ENCODE measurements around the gene SNX18.
"Not testable (repeated sequence)": the region's sequence is repeated elsewhere in the genome, so short reads cannot be mapped to it uniquely, and the experiment has no call there.

SNX18 gene

DNA sequence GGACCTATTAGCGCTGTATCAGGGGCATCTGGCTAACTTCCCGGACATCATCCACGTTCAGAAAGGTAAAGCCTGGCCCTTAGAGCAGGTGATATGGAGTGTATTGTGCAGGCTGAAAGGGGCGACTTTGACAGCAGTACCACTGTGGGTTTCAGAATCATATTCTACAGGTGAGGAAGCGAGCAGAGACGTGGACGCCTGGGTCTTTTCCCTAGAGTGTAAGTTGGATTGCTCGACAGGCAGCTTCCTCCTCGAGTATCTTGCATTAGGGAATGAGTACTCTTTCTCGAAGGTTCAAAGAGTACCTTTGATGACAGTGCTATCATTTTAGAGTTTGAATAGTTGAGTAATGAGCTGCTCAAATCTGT is 1.9 kb downstream of the SNX18 start:
- no peak for DNase-seq (ENCODE audit: low spot score)

DNA sequence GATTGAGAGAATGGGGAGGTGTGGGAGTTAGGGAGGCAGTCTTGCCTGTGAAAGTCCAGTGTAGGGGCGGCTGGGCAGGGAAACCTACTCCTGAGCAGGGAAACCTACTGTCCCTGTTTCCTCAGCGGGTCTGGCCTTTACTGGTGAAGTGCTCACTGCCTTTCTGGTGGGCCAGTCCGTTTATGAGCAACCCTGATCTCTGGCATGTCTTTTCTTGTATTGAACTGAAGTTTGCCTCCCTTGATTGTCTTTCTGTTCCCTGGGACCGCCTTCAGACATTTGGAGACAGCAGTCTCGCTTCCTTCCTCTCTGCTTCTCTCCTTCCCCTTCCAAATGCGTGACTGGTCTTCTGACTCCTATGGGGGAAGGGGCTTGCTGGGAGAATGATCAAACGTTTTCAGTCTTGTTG is 2.9 kb downstream of the SNX18 start:
- DNase-seq (ENCODE audit: low spot score) = peak; percentile 9

DNA sequence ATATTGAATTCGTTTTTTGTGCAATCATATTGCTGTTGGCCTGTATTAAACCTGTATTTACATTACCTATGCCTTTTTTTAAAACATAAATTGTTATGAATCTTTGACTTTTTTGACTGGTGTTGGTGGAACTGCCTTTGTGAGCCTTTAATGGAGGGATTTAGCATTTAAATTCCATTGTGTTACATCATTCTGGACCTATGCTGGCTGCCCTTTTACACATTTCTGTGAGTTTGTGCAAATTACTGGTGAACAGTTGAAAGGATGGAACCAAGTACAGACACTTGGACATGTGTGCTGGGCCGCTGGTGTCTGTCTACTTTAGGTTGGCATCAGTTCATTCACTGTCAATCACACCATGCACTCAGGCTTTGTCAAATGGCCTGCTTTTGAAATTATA is 3.4 kb downstream of the SNX18 start:
- DNase-seq (ENCODE audit: low spot score) = no peak

DNA sequence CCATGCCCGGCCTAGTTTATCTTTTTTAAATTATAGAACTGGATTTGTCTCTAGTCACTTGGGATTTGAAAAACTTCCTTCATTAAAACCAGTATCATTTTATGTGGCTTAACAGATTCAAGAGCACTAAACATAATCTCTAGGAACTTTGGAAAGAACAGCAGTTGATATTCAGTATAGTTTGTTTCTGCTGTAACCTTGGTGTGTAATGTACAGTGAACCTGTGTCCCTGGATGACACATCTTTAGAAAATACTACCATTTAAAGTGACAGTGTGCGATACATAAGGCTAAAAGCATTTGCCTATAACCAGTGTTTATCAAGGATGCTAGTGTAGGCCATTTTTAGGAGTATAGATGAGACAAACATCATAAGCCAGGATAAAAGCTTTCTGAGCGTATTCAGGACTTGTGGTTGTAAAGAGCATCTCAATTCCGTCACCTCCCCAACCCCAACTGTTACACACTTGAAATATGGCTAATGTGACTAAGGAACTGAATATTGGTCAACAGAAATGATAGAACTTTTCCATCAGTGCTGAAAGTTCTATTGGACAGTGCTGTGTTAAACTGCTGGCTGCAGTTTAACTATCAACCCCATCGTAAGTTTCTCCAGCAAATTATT is 4.4 kb downstream of the SNX18 start:
- no peak for DNase-seq (ENCODE audit: low spot score)

DNA sequence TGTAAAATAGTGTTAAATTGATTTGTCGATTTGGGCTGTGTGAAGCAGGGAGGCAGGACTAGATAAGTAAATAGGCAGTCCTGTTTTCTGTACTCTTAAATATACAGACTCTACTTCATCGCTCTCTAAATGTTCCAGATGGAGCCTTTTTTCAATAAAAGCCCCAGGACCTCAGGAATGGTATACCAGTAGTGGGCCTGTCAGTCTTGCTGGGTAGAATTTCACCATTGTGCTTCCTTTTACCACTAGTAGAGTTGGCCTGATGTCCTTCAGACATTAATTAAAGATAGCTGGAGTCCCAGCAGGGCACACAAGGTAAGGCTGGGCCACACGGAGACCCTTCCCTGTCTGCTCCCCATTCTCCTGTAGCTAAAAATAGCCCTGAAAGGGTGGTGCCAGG is 6.0 kb downstream of the SNX18 start:
- no peak for DNase-seq (ENCODE audit: low spot score)

DNA sequence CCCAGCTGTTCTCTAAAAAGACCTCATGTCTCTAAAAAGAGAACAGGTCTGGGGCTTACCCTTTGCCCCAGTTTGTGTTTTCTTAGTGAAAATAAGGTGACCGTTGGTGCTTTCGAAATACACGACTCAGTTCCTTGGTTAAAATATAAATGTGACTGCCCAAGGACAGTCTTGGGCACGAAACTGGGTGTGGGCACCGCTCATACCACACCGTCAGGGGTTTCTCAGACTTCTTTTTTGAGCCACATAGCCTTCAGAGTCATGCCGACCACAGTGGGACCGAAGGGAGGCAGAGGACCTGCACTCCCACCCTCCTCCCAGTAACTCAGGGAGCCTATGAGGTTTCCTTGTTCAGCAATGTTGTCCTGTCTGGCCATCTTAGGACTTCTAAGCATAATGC is 6.5 kb downstream of the SNX18 start:
- no peak for DNase-seq (ENCODE audit: low spot score)

DNA sequence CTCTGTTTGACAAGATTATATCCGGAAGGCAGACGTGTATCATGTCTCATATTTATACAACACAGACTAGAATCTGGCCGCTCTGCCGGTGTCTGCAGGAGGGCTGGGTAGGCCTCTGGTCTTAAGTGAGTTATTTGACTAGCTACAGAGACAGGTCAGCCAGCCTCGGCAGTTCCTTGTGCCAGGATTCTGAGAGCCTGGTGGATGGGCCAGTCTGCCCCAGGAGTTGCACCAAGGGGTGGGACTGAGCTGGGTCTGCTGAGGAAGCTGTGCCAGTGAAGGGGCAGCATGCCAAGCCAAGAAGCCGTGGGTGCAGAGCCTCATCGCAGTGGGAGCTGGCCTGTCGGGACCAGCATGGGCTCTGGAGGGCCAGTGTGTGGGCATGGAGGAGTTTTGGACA is 7.1 kb downstream of the SNX18 start:
- no peak for DNase-seq (ENCODE audit: low spot score)

DNA sequence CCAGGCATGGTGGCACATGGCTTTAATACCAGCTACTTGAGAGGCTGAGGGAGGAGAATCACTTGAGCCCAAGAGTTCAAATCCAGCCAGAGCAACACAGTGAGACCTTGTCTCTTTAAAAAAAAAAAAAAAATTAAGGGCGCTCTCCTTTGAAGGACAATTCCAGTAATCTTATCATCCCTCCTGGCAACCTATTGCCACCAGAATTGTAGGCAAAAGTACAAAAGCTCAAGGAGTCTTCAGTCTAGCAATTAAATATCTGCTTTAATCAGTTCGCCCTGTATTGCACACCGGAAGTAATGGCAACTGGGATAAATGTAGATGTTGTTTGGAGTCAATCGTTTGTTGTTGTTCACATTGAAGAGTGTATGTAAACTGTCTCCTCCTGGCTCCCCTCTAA is 7.7 kb downstream of the SNX18 start:
- DNase-seq (ENCODE audit: low spot score) = no peak

DNA sequence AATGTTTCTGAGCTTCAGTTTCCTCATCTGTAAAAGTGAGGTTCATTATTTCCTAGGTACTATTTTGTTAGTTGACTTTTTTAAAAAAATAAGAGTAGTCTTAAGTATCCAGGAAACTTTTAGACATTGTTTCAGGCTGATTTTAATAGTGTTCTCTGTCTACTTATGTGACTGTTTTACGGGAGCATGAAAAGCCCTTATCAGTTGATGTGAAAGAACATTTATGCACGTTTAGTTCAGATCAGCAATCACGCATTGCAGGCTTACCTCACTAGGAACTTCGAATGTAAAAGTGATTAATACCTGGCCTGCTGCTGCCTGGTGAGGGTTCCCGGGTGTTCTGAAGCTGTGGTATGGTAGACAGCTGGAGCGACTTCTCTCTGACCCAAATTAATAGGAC is 8.1 kb downstream of the SNX18 start:
- DNase-seq (ENCODE audit: low spot score) = no peak

DNA sequence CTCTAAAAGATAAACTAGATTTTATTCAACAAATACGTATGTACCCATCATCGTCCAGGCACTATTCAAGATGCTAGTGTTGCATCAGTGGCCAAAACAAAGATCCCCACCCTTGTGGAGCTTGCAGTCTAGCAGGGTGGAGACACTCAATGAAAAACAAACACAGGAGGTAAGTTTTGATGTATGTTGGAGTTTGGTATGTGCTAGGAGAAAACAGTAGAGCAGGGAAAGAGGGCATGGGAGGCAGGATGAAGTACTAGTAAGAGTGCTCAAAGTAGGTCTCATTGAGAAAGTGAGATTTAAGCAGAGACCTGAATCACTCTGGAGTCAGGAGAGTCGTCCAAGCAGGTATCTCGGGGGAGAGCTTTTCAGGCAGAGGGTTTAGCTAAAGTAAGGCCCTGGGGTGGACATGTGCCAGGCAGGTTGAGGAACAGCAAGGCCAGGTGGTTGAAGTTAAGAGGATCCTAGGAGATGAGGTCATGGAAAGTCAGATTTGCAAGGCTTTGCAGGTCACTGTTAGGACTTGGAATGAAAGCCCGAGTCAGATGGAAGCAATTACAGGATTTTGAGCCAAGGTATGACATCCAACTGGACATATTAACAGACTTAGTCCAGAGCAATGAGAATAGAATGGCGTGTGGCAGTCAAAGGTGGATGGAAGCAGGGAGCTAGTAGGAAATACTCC is 9.2 kb downstream of the SNX18 start:
- DNase-seq (ENCODE audit: low spot score) = no peak

DNA sequence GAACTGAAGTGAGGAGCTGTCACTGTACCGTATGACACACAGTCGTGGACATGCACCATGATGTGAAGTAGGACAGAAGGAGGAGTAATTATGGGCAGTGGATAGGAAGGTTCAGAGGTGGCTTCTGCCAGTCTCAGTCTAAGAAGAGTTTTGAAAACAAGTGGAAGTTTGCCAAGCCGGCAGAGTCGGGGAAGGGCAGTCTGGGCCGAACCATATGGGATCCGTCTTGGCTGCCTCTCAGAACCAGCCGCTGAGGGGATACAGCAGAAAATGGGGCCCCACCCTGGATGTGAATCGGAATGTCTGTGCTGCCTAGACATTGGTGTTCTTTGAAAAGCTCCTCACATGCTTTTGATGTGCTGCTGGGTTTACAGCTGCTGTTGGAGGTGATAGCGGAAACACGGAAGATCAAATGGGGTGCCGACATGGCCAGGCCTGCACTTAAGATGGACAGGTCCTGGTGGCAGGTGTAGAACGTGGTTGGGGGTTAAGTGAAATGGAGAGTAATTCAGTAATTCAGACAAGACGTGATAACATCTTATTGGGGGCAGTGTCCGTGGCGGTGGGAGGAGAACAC is 11.2 kb downstream of the SNX18 start:
- no peak for DNase-seq (ENCODE audit: low spot score)

DNA sequence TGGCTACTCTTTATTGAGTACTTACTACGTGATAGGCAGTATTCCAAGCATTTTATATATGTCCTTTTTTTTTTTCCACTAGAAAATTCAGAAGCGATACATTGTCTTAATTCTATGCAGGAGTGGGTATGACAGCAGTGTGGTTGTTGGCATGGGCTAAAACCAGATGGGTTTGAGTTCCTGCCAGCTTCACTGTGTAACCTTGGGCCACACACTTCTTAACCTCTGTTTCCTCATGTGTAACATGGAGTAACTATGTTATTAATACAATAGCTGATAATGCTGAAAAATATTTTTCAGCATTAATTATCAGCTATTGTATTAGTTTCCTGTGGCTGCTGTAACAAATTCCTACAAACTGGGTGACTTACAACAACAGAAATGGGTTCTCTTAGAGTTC is 12.0 kb downstream of the SNX18 start:
- DNase-seq (ENCODE audit: low spot score) = no peak

DNA sequence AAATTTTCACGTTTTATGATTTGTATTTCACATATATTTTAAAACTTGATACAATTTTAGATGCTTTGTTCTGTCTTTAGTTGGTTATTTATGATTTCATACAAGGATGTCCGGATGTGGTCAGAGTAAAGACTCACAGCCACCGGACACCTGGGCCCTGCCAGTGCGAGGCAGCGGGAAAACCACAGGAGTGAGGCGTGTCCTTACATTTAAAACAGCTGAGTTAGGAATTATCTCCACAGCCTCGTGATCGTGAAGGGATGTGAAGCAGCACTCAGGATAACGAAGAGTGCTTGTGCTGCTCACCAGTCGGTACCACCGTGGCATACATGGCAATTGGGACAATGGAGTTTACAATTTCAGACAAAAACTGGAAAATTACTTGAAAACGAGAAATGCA is 14.0 kb downstream of the SNX18 start:
- no peak for DNase-seq (ENCODE audit: low spot score)

DNA sequence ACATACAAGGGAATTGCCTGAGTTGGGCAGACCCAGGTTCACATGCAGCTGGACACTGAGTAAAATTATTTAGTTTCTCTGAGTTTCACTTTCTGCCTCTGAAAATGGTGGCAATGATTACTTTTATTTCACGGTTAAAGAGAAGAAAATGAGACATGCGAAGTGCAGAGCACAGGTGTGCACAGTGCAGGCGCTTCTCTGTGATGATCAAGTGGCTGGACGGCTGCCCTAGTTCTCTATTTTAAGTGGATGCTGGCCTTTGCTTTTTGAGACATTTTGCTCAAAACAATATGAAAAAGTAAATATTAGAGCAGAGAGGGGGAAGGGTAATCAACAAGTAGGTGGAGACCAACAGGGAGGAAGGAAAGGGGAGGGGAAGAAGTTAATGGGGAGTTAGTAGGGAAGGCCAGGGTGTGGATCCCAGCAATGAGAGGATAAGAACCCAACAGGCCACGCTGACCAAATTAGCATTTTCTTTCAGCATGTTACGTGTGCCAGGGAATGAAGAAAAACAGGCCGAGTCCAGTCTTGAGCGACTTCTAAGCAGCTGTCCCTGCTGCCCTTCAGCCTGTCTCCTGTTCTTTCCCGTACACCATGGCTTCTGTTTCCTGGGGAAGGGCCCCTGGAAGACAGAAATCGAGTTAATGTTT is 16.1 kb downstream of the SNX18 start:
- DNase-seq (ENCODE audit: low spot score) = no peak

DNA sequence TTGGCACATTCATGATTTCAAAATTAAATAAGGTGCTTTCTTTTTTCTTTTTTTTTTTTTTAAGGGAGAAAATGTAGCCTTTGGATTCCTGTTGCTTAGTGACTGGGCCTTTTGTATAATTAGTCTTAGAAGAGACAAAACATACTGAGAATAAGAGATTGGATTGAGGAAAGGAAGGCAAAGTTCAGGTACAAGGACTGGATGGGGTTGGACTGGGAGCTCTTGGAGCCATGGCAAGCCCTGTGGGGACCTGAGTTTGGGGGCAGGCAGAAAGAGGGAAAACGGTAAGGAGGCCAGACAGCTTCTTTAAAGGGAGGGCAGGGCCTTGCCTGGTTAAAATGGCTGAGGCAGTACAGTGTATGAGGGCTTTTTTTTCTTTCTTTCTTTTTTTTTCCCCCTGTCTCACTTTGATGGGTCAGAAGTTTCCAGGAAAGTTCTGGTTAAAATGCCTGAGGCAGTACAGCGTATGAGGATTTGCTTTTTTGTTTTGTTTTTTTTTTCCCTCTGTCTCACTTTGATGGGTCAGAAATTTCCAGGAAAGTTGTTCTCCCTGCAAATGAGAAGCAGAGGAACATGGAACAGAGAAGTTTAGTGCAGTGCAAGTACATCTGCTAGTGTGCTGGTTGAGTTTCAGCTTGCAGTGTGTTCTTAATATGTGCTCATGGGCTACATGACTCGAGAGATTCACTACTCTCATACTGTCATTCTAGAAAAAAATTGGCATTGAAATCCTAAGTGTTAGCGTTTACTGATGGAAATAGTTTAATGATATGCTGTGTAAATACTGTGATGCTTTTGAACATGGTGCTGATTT is 16.8 kb downstream of the SNX18 start:
- no peak for DNase-seq (ENCODE audit: low spot score)

DNA sequence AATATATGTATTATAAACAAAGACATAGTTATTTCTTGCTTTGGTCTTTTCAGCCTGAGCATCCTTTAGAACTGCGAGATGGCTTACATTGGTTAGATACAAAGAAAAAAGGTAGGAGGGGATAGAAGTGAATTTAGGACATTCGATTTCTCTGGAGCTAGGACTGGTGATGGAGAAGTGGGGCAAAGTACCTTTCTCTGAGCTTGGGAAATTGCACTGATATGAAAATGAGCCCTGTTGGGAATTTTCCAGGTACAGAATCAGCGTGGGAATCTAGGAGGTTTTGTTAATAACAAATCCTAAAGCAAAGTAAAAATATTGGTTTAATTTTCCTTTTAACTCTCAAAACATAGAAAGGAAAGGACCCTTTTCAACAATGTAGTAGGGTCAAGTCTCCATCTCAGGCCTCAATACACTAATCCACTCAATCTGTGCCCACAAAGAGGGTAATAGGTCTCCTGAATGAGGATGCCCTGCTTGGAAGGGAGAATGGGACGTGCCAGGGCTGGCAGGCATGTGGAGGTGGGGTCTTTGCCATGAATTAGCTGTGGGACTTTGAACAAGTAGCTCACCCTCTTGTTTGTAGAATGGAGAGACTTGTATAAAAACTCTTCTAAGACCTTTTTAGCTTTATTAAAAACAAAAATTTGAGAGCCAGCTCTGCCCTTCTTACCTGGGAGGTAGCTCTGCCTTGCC is 17.7 kb downstream of the SNX18 start:
- DNase-seq (ENCODE audit: low spot score) = no peak

DNA sequence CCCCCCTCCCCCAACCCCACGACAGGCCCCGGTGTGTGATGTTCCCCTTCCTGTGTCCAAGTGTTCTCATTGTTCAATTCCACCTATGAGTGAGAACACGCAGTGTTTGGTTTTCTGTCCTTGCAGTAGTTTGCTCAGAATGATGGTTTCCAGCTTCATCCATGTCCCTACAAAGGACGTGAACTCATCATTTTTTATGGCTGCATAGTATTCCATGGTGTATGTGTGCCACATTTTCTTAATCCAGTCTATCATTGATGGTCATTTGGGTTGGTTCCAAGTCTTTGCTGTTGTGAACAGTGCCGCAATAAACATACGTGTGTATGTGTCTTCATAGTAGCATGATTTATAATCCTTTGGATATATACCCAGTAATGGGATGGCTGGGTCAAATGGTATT is 18.8 kb downstream of the SNX18 start:
- not testable (repeated sequence) for DNase-seq (ENCODE audit: low spot score)

DNA sequence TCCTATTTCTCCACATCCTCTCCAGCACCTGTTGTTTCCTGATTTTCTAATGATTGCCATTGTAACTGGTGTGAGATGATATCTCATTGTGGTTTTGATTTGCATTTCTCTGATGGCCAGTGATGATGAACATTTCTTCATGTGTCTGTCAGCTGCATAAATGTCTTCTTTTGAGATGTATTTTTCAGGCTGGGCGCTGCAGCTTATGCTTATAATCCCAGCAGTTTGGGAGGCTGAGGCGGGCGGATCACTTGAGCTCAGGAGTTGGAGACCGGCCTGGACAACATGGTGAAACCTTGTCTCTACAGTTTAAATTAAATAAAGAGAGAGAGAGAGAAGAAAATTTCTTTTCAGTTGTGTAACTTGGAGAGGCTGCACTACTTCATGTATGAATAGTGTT is 19.3 kb downstream of the SNX18 start:
- DNase-seq (ENCODE audit: low spot score) = not testable (repeated sequence)

DNA sequence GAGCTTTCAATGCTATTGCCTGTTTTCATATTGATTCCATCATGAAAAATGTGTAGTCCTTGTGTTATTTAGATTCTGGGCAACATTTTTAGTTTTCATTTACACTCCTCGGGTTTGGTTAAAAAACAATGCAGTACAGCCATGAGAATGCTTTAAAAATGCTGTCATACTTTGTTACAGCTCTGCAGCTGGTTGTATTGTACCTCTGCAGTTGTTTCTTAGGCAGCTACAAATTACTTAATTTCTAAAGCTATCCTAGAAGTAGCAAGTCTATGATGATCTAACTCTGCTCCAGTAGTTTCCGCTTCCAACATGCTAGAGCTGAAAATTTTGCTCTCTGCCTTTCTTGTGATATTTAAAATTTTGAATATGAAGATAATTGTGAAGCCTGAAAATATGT is 20.2 kb downstream of the SNX18 start:
- DNase-seq (ENCODE audit: low spot score) = no peak

DNA sequence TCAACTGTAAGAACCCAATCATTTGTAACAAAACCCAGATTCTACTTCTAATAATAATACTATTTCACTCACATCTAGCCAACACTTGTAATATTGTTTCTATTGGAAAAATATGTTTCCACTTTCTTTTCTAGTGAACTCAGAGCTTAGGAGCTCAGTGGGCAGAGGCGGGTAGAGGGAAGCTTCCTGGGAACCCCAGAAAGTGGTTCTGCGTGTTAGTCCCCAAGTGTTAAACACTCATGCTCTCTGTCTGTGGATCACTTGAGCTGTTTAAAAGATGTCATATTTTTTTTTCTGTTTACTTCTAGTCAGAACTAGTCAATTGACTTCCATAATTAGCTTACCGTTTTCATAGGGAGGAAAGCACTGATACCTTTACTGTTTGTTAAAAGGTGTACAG is 20.6 kb downstream of the SNX18 start:
- no peak for DNase-seq (ENCODE audit: low spot score)

DNA sequence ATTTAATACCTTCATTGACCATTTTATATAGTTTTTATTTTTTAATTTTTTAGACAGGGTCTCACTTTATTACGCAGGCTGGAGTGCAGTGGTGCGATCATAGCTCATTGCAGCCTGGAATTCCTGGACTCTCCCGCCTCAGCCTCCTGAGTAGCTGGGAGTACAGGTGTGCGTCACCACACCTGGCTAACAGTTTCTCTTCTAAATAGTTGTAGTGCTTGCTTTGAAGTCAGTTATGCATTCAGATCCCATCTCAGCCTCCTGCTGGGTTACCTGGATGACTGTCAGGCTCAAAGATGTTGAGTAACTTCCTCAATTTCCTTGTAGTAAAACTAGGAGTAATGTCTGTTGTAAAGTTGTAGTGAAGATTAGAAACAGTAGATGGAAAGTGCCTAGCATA is 21.4 kb downstream of the SNX18 start:
- no peak for DNase-seq (ENCODE audit: low spot score)

DNA sequence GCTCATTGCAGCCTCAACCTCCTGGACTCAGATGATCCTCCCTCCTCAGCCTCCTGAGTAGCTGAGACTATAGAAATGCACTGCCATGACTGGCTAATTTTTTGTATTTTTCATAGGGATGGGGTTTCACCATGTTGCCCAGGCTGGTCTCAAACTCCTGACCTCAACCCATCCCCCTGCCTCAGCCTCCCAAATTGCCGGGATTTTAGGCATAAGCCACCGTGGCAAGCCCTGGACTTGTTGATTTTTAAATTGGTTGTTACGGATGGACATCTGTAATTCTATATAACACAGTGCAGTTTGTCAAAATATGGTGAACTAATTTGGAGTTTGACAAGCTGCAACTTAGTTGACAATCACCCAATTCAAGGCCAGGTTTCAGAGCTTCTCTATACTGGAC is 22.7 kb downstream of the SNX18 start:
- no peak for DNase-seq (ENCODE audit: low spot score)

Measured in NAMALWA (cell line).